ENCODE measurements around the gene MBP.
"Not testable (repeated sequence)": the region's sequence is repeated elsewhere in the genome, so short reads cannot be mapped to it uniquely, and the experiment has no call there.

The MBP gene

DNA sequence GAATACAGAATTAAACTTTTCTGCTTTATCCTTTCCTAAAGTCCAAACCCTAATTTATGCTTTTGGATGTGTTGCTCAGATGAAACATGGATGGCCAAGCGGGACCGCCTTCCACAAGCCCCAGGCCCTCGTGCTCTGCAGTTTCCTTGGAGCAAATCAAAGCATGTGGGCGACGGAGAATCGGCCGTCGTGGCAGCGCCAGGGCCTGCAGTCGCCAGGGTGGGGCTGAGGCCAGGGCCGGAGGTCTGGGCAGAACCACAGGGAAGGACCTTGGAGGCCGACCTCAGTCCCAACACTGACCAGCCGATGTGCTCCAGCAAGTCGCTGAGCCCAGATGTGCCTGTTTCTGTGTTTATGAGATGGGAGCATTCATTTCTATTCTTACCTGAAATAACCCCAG is 108.1 kb downstream of the MBP start:
- no peak for TF ChIP-seq TAF1 (IDR thresholded peaks at IDR 0.05; ENCODE audit: low read depth, low read length)
- TF ChIP-seq POLR2AphosphoS5 (IDR thresholded peaks at IDR 0.05; ENCODE audit: low read depth, low read length) = no peak
- TF ChIP-seq POLR2A (IDR thresholded peaks at IDR 0.05; ENCODE audit: low read depth, low read length) = no peak
- TF ChIP-seq POU2F2 (IDR thresholded peaks at IDR 0.05; ENCODE audit: low read depth, low read length) = no peak
- TF ChIP-seq SPI1 (IDR thresholded peaks at IDR 0.05; ENCODE audit: low read depth, low read length) = no peak
- no peak for TF ChIP-seq PAX5 (IDR thresholded peaks at IDR 0.05; ENCODE audit: insufficient read depth, low read length, severe bottlenecking)
- FAIRE-seq (no peak), DNase-seq (ENCODE audit: insufficient read length, low spot score) (no peak)

DNA sequence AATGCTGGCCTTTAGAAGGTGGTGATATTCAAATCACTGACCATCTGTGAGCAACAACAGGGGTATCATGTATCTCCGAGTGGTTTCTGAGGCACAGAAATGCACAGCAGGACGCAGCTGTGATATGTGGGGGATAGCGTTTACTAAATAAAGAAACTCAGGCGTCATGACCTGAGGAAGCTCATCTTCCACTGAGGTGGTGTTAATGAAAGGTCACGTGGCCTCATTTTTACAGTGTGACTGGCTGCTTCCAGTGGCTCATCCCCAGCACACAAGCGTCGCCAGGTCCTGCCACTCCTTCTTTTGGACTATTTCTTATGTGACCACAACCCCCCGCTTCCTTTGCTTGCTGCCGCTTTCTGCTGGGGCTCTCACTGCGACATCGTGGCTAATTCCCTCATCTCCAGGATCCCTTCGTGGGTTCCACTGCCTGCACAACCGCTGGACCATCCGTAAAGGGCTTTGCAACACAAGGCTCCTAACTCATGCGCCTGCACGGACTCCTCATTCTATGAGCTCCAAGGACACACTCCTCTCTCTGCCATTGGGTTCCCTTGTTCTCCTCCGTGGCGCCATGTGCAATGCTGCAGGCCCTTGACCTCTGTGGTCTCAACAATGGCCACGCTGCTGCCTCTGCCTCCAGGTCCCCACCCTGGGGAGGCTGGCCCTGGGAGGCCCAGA is 109.3 kb downstream of the MBP start:
- DNase-seq (ENCODE audit: insufficient read length, low spot score) (no peak), FAIRE-seq (no peak)
- TF ChIP-seq POU2F2 (IDR thresholded peaks at IDR 0.05; ENCODE audit: low read depth, low read length) = no peak
- TF ChIP-seq SPI1 (IDR thresholded peaks at IDR 0.05; ENCODE audit: low read depth, low read length) = no peak
- no peak for TF ChIP-seq POLR2AphosphoS5 (IDR thresholded peaks at IDR 0.05; ENCODE audit: low read depth, low read length)
- TF ChIP-seq TAF1 (IDR thresholded peaks at IDR 0.05; ENCODE audit: low read depth, low read length) = no peak
- no peak for TF ChIP-seq PAX5 (IDR thresholded peaks at IDR 0.05; ENCODE audit: insufficient read depth, low read length, severe bottlenecking)
- no peak for TF ChIP-seq POLR2A (IDR thresholded peaks at IDR 0.05; ENCODE audit: low read depth, low read length)

DNA sequence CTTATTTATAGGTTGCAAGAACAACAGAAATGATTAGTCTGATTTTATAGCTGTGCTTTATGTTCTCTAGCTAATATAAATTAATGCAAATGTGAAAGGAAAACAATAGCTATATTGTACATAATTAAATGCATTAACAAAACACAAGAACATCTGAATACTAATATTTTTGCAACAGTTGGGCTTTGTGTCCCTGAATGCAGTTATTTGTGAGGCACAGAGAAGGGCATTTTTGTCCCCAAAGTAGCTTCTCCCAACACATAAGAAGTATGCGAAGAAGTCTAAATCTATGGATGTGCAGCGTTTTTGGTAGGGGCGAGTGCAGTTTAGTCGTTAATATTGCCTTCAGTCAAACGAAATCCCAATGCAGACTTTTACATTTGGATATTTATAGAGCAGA is 110.0 kb downstream of the MBP start:
- no peak for FAIRE-seq
- DNase-seq (ENCODE audit: insufficient read length, low spot score) = no peak

DNA sequence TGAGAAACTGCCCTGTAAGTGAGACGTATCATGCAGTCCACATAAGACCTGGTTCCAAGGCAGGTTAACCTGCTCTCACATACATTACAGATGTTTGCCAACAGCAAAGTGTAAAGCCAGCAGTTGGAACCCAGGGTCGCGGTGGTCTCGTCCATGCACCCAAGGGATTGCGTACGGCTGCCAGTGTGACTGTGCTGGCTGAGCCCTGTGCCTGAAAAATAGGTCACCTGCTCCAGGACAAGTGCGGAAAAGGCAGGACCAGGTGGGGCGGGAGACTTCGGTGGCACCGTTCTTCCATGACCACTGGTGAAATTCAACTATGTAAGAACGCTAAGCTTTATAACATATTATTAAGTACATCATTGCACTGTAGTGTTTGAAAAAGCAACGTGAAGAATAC is 110.5 kb downstream of the MBP start:
- DNase-seq (ENCODE audit: insufficient read length, low spot score) (no peak), FAIRE-seq (no peak)
- TF ChIP-seq PAX5 (IDR thresholded peaks at IDR 0.05; ENCODE audit: insufficient read depth, low read length, severe bottlenecking) = no peak
- TF ChIP-seq SPI1 (IDR thresholded peaks at IDR 0.05; ENCODE audit: low read depth, low read length) = no peak
- TF ChIP-seq POU2F2 (IDR thresholded peaks at IDR 0.05; ENCODE audit: low read depth, low read length) = no peak
- no peak for TF ChIP-seq POLR2A (IDR thresholded peaks at IDR 0.05; ENCODE audit: low read depth, low read length)
- no peak for TF ChIP-seq TAF1 (IDR thresholded peaks at IDR 0.05; ENCODE audit: low read depth, low read length)

More for the DNA sequence above, 110.0 kb downstream of the MBP start:
- TF ChIP-seq POLR2A (IDR thresholded peaks at IDR 0.05; ENCODE audit: low read depth, low read length) = no peak
- no peak for TF ChIP-seq SPI1 (IDR thresholded peaks at IDR 0.05; ENCODE audit: low read depth, low read length)
- TF ChIP-seq POU2F2 (IDR thresholded peaks at IDR 0.05; ENCODE audit: low read depth, low read length) = no peak
- no peak for TF ChIP-seq PAX5 (IDR thresholded peaks at IDR 0.05; ENCODE audit: insufficient read depth, low read length, severe bottlenecking)
- no peak for TF ChIP-seq POLR2AphosphoS5 (IDR thresholded peaks at IDR 0.05; ENCODE audit: low read depth, low read length)
- no peak for TF ChIP-seq TAF1 (IDR thresholded peaks at IDR 0.05; ENCODE audit: low read depth, low read length)

DNA sequence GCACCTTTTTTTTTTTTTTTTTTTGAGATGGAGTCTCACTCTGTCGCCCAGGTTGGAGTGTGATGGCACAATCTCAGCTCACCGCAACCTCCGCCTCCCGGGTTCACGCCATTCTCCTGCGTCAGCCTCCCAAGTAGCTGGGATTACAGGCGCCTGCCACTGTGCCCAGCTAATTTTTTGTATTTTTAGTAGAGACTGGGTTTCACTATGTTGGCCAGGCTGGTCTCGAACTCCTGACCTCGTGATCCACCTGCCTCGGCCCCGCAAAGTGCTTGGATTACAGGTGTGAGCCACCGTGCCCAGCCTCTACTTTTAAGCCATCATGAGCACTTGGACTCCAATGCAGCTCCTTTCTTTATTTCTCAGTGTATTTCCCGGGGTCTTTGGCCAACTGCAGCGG is 111.1 kb downstream of the MBP start:
- not testable (repeated sequence) for FAIRE-seq; DNase-seq (ENCODE audit: insufficient read length, low spot score)

DNA sequence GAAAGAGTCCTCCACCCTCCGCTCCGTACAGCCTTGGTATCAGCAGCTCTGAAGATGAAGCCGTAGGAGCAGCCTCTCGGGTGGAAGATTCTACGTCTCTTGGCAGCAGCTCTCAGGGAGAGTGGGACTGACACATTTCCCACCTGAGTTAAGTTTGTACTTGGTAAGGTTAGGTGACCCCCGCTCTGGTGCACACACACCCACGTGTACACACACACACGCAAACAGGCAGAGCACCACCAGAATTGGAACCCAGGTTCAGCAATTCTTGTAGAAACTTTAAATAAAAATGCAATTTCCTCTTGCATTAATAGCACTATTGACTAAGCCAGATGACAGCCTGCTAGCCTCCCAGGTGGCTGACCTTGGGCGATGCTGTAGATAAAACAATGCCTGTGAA is 111.5 kb downstream of the MBP start:
- FAIRE-seq (no peak), DNase-seq (ENCODE audit: insufficient read length, low spot score) (no peak)
- TF ChIP-seq TAF1 (IDR thresholded peaks at IDR 0.05; ENCODE audit: low read depth, low read length) = no peak
- TF ChIP-seq POLR2AphosphoS5 (IDR thresholded peaks at IDR 0.05; ENCODE audit: low read depth, low read length) = no peak
- no peak for TF ChIP-seq POU2F2 (IDR thresholded peaks at IDR 0.05; ENCODE audit: low read depth, low read length)
- no peak for TF ChIP-seq PAX5 (IDR thresholded peaks at IDR 0.05; ENCODE audit: insufficient read depth, low read length, severe bottlenecking)
- TF ChIP-seq POLR2A (IDR thresholded peaks at IDR 0.05; ENCODE audit: low read depth, low read length) = no peak
- TF ChIP-seq SPI1 (IDR thresholded peaks at IDR 0.05; ENCODE audit: low read depth, low read length) = no peak

DNA sequence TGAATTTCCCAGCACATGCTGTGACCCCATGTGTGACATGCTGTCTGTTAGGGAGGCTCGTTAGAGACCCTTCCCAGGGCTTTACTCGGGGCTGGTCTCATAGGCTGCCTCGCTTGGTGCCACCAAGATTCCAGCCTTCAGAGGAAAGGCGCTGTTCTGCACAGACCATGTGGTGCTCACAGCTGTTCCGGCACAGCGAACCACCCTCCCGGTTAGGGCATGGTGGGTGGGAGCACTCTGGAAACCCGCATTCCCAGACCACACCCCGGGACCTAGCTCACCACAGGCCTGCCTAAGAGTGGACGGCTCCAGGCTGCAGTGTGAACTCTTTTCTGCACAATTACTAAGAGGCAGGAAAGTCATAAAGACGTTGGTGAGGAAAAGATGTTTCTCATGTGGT is 112.0 kb downstream of the MBP start:
- FAIRE-seq (no peak), DNase-seq (ENCODE audit: insufficient read length, low spot score) (no peak)
- no peak for TF ChIP-seq POLR2A (IDR thresholded peaks at IDR 0.05; ENCODE audit: low read depth, low read length)

DNA sequence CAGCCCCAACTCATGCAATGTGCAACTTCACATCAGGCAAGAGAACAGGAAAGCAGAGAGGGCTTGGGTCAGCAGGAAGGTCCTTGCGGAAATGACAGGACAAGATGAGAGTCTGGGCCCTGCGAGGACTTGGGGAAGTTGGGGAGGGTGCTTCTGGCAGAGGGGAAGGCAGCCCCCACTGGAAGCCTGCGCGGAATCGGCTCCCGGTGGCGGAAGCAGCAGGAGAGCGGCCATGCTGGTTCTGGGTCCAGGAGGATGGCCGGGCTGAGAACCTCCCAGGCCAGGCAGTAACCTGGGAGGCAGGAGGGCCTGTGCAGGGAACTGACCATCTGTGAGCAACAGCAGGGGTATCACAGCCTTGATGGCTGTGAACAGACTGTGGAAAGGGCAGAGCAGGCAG is 112.9 kb downstream of the MBP start:
- FAIRE-seq (no peak), DNase-seq (ENCODE audit: insufficient read length, low spot score) (no peak)
- no peak for TF ChIP-seq TAF1 (IDR thresholded peaks at IDR 0.05; ENCODE audit: low read depth, low read length)
- TF ChIP-seq PAX5 (IDR thresholded peaks at IDR 0.05; ENCODE audit: insufficient read depth, low read length, severe bottlenecking) = no peak
- no peak for TF ChIP-seq POLR2AphosphoS5 (IDR thresholded peaks at IDR 0.05; ENCODE audit: low read depth, low read length)
- TF ChIP-seq POLR2A (IDR thresholded peaks at IDR 0.05; ENCODE audit: low read depth, low read length) = no peak
- TF ChIP-seq POU2F2 (IDR thresholded peaks at IDR 0.05; ENCODE audit: low read depth, low read length) = no peak
- TF ChIP-seq SPI1 (IDR thresholded peaks at IDR 0.05; ENCODE audit: low read depth, low read length) = no peak

DNA sequence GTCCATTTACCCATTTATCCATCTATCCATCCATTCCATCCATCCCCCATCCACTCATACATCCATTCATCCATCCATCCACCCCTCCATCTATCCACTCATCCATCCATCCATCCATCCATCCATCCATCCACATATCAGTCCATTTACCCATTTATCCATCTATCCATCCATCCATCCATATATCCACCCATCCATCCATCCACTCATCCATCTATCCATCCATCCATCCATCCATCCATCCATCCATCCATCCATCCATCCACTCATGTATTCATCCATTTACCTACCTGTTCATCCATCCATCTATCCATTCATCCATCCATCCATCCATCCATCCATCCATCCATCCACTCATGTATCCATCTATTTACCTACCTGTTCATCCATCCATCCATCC is 113.9 kb downstream of the MBP start:
- FAIRE-seq; DNase-seq (ENCODE audit: insufficient read length, low spot score): not testable (repeated sequence)

DNA sequence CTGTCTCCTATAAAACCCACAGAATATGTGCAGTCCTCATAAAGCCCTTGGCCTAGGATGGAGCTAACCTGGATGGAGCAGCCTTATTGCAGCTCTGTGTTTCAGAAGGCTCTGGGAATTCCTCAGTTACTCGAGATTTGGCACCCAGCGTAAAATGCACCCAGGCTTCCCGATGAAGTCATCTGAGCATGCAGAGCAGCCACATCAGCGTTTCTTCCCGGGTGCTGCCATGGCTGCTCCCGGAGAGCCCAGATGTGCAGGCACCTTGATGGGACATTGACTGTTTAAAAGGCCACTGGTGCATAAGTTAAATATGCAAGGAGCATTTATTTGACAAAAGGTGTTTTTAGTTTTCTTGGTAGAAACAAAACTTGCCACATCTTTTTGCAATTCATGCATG is 115.2 kb downstream of the MBP start:
- FAIRE-seq = no peak
- no peak for TF ChIP-seq POLR2A (IDR thresholded peaks at IDR 0.05; ENCODE audit: low read depth, low read length)
- TF ChIP-seq TAF1 (IDR thresholded peaks at IDR 0.05; ENCODE audit: low read depth, low read length) = no peak
- no peak for TF ChIP-seq PAX5 (IDR thresholded peaks at IDR 0.05; ENCODE audit: insufficient read depth, low read length, severe bottlenecking)
- no peak for TF ChIP-seq POU2F2 (IDR thresholded peaks at IDR 0.05; ENCODE audit: low read depth, low read length)
- TF ChIP-seq POLR2AphosphoS5 (IDR thresholded peaks at IDR 0.05; ENCODE audit: low read depth, low read length) = no peak
- no peak for TF ChIP-seq SPI1 (IDR thresholded peaks at IDR 0.05; ENCODE audit: low read depth, low read length)
- DNase-seq (ENCODE audit: insufficient read length, low spot score) = no peak

DNA sequence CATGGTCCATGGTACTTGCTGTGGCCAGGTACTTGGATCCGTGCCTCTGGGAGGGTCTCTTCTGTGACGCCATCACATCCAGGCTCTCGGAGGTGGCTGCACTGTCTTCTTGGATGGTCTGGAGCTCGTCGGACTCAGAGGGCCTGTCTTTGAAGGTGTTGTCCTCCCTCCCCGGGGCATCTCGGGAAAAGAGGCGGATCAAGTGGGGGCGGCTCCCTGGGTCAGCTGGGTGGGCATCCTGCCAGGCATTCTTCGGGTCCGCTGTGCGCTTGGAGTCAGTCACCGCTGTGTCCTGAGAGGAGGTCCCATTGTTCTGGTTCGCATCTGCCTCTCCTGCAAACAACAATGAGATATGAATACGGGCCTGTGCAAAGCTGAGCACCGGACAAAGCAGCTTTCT is 115.6 kb downstream of the MBP start:
- TF ChIP-seq POU2F2 (IDR thresholded peaks at IDR 0.05; ENCODE audit: low read depth, low read length) = no peak
- no peak for TF ChIP-seq POLR2A (IDR thresholded peaks at IDR 0.05; ENCODE audit: low read depth, low read length)
- no peak for FAIRE-seq

More for the DNA sequence above, 115.6 kb downstream of the MBP start:
- DNase-seq (ENCODE audit: insufficient read length, low spot score) = no peak

All from GM12891 (cell line).